ENCODE data around the gene PADI2. TPM values are rescaled to one million over a fixed set of nuclear protein-coding genes. Genes with fewer than 3 reads are reported as not detected.

The PADI2 gene
- total RNA-seq, 1 experiment from 2014 or later = 14.0 TPM

DNA sequence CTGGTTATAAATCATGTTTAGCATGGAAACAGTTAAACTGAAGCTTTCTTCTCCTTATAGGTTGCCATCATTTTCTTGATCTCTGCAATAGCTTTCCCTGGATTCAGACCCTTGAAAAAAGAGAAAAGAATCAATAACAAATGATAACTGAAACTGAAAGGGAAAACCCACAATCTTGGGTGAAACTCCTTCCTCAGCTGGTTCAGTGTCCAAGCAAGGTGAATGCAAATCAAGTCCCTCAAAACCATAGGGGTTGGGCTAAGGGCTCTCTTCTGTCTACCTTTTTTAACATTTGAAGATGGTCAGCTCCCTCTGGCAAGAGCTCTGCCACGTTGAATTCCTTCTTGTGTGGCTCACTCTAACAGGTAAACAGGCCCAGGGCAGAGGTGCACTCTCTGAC is 100.4 kb downstream of the PADI2 start:
- no peak for DNase-seq
- H3K36me3 ChIP-seq (ENCODE audit: low read depth) = no peaks in the 10 kb centered on the region
- H3K79me2 ChIP-seq (ENCODE audit: low read depth) = no peaks in the 10 kb centered on the region
- H3K27me3 ChIP-seq (ENCODE audit: insufficient read depth, low read depth) = no peaks in the 10 kb centered on the region
- H3K4me1 ChIP-seq (replicated peaks; ENCODE audit: insufficient read depth) = no peaks in the 10 kb centered on the region
- POLR2A ChIA-PET (ENCODE audit: unreplicated experiment) = no interaction called here
- no peak overlapping the region for H3K27ac ChIP-seq
- no peaks in the 10 kb centered on the region for H4K20me1 ChIP-seq (ENCODE audit: insufficient read depth)
- H3K4me3 ChIP-seq = no peak overlapping the region
- no peaks in the 10 kb centered on the region for H3K9me3 ChIP-seq (ENCODE audit: insufficient read depth, low read depth)
- no peaks in the 10 kb centered on the region; the same call in 1 of the 2 replicates for H3F3A ChIP-seq (ENCODE audit: insufficient read depth, low read depth)
- no peak overlapping the region for H3K4me2 ChIP-seq
- CTCF ChIA-PET = no interaction called here
- intact Hi-C loops (cut with micrococcal nuclease; ENCODE audit: unreplicated experiment) = no loop called here
- H2AFZ ChIP-seq = no peak overlapping the region
- no peaks in the 10 kb centered on the region for H3K9me2 ChIP-seq (ENCODE audit: insufficient read depth)
- no peak for TF ChIP-seq EZH2 (IDR thresholded peaks at IDR 0.05; ENCODE audit: low read depth)
- TF ChIP-seq, protein P1, sequence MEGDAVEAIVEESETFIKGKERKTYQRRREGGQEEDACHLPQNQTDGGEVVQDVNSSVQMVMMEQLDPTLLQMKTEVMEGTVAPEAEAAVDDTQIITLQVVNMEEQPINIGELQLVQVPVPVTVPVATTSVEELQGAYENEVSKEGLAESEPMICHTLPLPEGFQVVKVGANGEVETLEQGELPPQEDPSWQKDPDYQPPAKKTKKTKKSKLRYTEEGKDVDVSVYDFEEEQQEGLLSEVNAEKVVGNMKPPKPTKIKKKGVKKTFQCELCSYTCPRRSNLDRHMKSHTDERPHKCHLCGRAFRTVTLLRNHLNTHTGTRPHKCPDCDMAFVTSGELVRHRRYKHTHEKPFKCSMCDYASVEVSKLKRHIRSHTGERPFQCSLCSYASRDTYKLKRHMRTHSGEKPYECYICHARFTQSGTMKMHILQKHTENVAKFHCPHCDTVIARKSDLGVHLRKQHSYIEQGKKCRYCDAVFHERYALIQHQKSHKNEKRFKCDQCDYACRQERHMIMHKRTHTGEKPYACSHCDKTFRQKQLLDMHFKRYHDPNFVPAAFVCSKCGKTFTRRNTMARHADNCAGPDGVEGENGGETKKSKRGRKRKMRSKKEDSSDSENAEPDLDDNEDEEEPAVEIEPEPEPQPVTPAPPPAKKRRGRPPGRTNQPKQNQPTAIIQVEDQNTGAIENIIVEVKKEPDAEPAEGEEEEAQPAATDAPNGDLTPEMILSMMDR (conservative IDR thresholded peaks at IDR 0.05) = no peak
- BruUV-seq (replicated peaks) = no TSS peak

DNA sequence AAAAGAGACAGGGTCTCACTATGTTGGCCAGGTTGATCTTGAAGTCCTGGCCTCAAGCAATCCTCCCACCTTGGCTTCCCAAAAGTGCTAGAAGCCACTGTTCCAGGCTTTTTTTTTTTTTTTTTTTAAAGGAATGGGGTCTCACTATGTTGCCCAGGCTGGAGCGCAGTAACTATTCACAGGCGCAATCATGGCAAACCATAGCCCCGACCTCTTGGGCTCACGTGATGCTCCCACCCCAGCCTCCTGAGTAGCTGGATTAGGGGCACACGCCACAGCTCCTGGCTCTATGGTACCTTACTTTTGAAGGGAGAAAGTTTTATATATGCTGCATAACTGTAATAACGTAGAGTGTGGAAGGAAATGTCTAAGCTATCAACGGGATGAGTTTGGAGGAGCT is 101.8 kb downstream of the PADI2 start:
- ChIA-PET CTCF (no interaction called here), POLR2A (ENCODE audit: unreplicated experiment) (no interaction called here)
- Histone ChIP-seq H3K9me3 (ENCODE audit: insufficient read depth, low read depth) (no peaks in the 10 kb centered on the region), H2AFZ (no peak overlapping the region), H3K27me3 (ENCODE audit: insufficient read depth, low read depth) (no peaks in the 10 kb centered on the region), H3K4me3 (no peak overlapping the region), H3K9me2 (ENCODE audit: insufficient read depth) (no peaks in the 10 kb centered on the region), H3K4me2 (no peak overlapping the region), H3F3A (ENCODE audit: insufficient read depth, low read depth) (no peaks in the 10 kb centered on the region; the same call in 1 of the 2 replicates), H3K36me3 (ENCODE audit: low read depth) (no peaks in the 10 kb centered on the region), H3K4me1 (replicated peaks; ENCODE audit: insufficient read depth) (no peaks in the 10 kb centered on the region), H3K27ac (no peak overlapping the region), H4K20me1 (ENCODE audit: insufficient read depth) (no peaks in the 10 kb centered on the region), H3K79me2 (ENCODE audit: low read depth) (no peaks in the 10 kb centered on the region)
- intact Hi-C loops (cut with micrococcal nuclease; ENCODE audit: unreplicated experiment) = no loop called here
- BruUV-seq (replicated peaks) = no TSS peak
- TF ChIP-seq EZH2 (IDR thresholded peaks at IDR 0.05; ENCODE audit: low read depth) = no peak
- TF ChIP-seq, protein P1 (conservative IDR thresholded peaks at IDR 0.05) = no peak
- DNase-seq = no peak

Other genes with a start within 250 kb of the PADI2 start
- 1,333 and 3,235 TPM in 2 replicates for gene RNU1-2, start 223.5 kb downstream of the PADI2 start, total RNA-seq (2021)
- 18.4 and 18.9 TPM in 2 replicates for gene CROCC, start 197.5 kb downstream of the PADI2 start, total RNA-seq (2021)
- 6.3 and 12.5 TPM in 2 replicates for gene MFAP2, start 138.8 kb downstream of the PADI2 start, total RNA-seq (2021)
- 39.9 and 43.6 TPM in 2 replicates for gene ATP13A2, start 107.5 kb downstream of the PADI2 start, total RNA-seq (2021)
- gene SDHB, start 65.4 kb downstream of the PADI2 start, total RNA-seq (2021) = 101 and 123 TPM in 2 replicates
- 27.7 and 28.3 TPM in 2 replicates for gene PADI1, start 85.7 kb upstream of the PADI2 start, total RNA-seq (2021)
- 1.1 and 5.0 TPM in 2 replicates for gene PADI3, start 129.6 kb upstream of the PADI2 start, total RNA-seq (2021)
- 3.1 and 7.7 TPM in 2 replicates for gene PADI4, start 188.7 kb upstream of the PADI2 start, total RNA-seq (2021)

All from PC-9 (cell line).